GM23248 (cell line): ENCODE measurements around the gene MAML2. TPM values are rescaled to one million over a fixed set of nuclear protein-coding genes. Genes with fewer than 3 reads are reported as not detected.

Source experiments
- DNase-seq: peaks from one replicate; pipeline ENCODE4 v3.0.0-alpha.2; 2015
- H2AFZ ChIP-seq: fragments of 200-600 bp; sonication (generic); 2 replicates; pipeline ENCODE4 v1.6.1; 2016; ENCODE audit warnings: antibody characterized with exemption
- H3F3A ChIP-seq: fragments of 200-600 bp; sonication (generic); 2 replicates; pipeline ENCODE4 v1.6.1; 2016; ENCODE audit warnings: mild to moderate bottlenecking, antibody characterized with exemption, mixed run types; ENCODE audit not compliant: insufficient read depth
- H3K27ac ChIP-seq: fragments of 200-600 bp; sonication (generic); 2 replicates; pipeline ENCODE4 v1.5.1; 2016; ENCODE audit warnings: mild to moderate bottlenecking
- H3K27me3 ChIP-seq: fragments of 200-600 bp; sonication (generic); replicated peaks from 2 replicates; pipeline ENCODE4 v1.6.1; 2016; ENCODE audit warnings: mild to moderate bottlenecking; ENCODE audit not compliant: insufficient read depth
- H3K36me3 ChIP-seq: fragments of 200-600 bp; sonication (generic); 2 replicates; pipeline ENCODE4 v1.6.1; 2016; ENCODE audit warnings: low read depth, mild to moderate bottlenecking
- H3K4me1 ChIP-seq: fragments of 200-600 bp; sonication (generic); 2 replicates; pipeline ENCODE4 v1.6.1; 2016; ENCODE audit warnings: mild to moderate bottlenecking; ENCODE audit not compliant: insufficient read depth
- H3K4me2 ChIP-seq: fragments of 200-600 bp; sonication (generic); one replicate; pipeline ENCODE4 v1.6.1; 2016; ENCODE audit warnings: mild to moderate bottlenecking; ENCODE audit not compliant: unreplicated experiment
- H3K4me3 ChIP-seq: fragments of 200-600 bp; sonication (generic); 2 replicates; pipeline ENCODE4 v1.5.1; 2016; ENCODE audit warnings: mild to moderate bottlenecking
- H3K79me2 ChIP-seq: fragments of 200-600 bp; sonication (generic); 2 replicates; pipeline ENCODE4 v1.6.1; 2016; ENCODE audit warnings: mild to moderate bottlenecking; ENCODE audit not compliant: insufficient read depth
- H3K9ac ChIP-seq: fragments of 200-600 bp; sonication (generic); 2 replicates; pipeline ENCODE4 v1.6.1; 2016; ENCODE audit warnings: mild to moderate bottlenecking
- H3K9me2 ChIP-seq: fragments of 200-600 bp; sonication (generic); 2 replicates; pipeline ENCODE4 v1.6.1; 2016; ENCODE audit warnings: mixed run types, mild to moderate bottlenecking, moderate library complexity; ENCODE audit not compliant: insufficient read depth
- H3K9me3 ChIP-seq: fragments of 200-600 bp; sonication (generic); one replicate; pipeline ENCODE4 v1.6.1; 2017; ENCODE audit warnings: low read depth
- H4K20me1 ChIP-seq: fragments of 200-600 bp; sonication (generic); 2 replicates; pipeline ENCODE4 v1.6.0; 2016; ENCODE audit not compliant: insufficient read depth
- EZH2 ChIP-seq: fragments of 200-600 bp; sonication (generic); IDR thresholded peaks from 2 replicates; pipeline ENCODE4 v1.6.1; 2018; ENCODE audit warnings: antibody characterized with exemption, mild to moderate bottlenecking; ENCODE audit not compliant: insufficient read depth, poor library complexity, severe bottlenecking
- EZH2phosphoT487 ChIP-seq: fragments of 200-600 bp; sonication (generic); IDR thresholded peaks from 2 replicates; pipeline ENCODE4 v1.6.1; 2018; ENCODE audit warnings: antibody characterized with exemption, moderate library complexity, mild to moderate bottlenecking, low read depth; ENCODE audit not compliant: insufficient read depth
- WGBS, 2 experiments: methylation state at CpG; one replicate each; pipeline ENCODE4 v1.1.6; 2015 to 2017; ENCODE audit warnings: low lambda C conversion rate in 2 of 2, low coverage in 1 of 2; ENCODE audit errors: missing lambda C conversion rate in 2 of 2; 5-methylcytosine and 5-hydroxymethylcytosine counted together
- in situ Hi-C: fragments of 300-500 bp; cut with MboI; formaldehyde crosslinking; loops from 2 replicates; pipeline ENCODE4 v1.15.0; 2020
- polyA plus RNA-seq: library from polyadenylated mRNA; unstranded; fragments of >200 nt; fragmentation: Nextera tagmentation; extraction: Ambion mirVana; gene quantifications from 2 replicates; pipeline ENCODE4 v1.2.1, GENCODE V29; 2016
- total RNA-seq: library from RNA; depleted of rRNA; stranded (reverse); fragments of >200 nt; shearing (Covaris generic); gene quantifications from 2 replicates; pipeline ENCODE4 v1.2.3, GENCODE V29; 2014

Gene MAML2
- total and polyA plus RNA-seq, 2 experiments from 2014 or later, result 7.4 to 23.7 TPM

DNA sequence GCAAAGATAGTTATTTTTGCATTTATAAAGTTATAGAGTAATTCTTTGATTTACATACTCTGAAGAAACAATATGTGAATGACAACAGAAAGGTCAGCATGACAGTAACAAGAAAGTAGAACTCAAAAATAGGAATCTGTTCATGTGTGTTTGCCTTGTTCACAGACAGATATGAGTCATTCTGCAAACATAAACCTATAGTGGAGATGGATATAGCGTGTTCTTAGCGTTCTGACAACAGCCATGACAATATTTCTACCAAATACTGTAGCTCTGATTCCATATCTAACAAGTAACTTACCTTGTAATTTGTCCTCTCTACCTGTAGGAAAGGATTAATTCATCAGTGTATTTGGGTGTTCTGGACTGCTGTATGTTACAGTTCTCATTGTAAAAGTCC lies 210.6 kb downstream of the MAML2 start:
- peaks cover 98% of the 10 kb centered on the region for H3K79me2 ChIP-seq
- no peaks in the 10 kb centered on the region for H3K9me2 ChIP-seq
- in situ Hi-C loops, result no loop called here
- TF ChIP-seq EZH2phosphoT487, result no peak
- TF ChIP-seq EZH2, result no peak
- no peak overlapping the region for H3K27ac ChIP-seq
- DNase-seq, result no peak
- 86 to 88% methylated on average over 2 of the region's 2 CpGs for WGBS, 2 experiments
- H3K27me3 ChIP-seq, result no peaks in the 10 kb centered on the region
- no peak overlapping the region for H3K9ac ChIP-seq
- peaks cover 5% of the 10 kb centered on the region; the same call in 1 of the 2 replicates for H3F3A ChIP-seq
- peaks cover 20% of the 10 kb centered on the region for H3K4me1 ChIP-seq
- no peaks in the 10 kb centered on the region for H3K9me3 ChIP-seq
- H3K4me2 ChIP-seq, result no peak overlapping the region
- no peak overlapping the region for H2AFZ ChIP-seq
- H3K4me3 ChIP-seq, result no peak overlapping the region
- H3K36me3 ChIP-seq, result no peaks in the 10 kb centered on the region
- no peaks in the 10 kb centered on the region for H4K20me1 ChIP-seq

DNA sequence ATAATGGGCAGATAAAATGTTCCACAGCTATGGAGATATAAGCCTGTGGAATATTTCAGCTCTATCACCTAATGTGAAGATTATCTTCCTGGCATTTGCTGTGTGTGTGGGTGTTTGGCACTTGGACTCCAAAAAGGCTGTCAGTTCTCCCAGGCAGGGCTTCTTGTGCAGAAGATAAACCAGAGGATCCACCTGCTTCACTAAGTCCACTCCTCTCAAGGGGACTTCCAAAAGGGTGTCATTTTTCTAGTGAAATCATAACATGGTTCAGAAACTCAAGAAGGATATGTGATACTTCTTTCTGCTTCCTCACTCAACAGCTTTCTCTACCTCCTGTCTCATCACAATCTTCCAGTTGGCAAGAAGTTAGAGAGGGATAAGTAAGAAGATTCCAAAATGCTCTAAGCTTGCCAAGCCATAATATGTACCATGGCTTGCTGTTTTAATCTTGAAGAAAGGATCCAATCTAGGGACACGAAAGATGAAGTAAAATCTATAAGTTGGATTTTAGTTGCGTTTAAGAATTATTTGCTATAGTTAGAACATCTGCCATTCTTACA lies 212.9 kb downstream of the MAML2 start:
- Histone ChIP-seq H3K36me3 (no peaks in the 10 kb centered on the region), H3K9ac (no peak overlapping the region), H3K79me2 (peaks cover 93% of the 10 kb centered on the region), H3K27me3 (no peaks in the 10 kb centered on the region), H3K9me3 (no peaks in the 10 kb centered on the region), H3K4me2 (no peak overlapping the region), H4K20me1 (no peaks in the 10 kb centered on the region), H3K4me1 (0 out of 2 replicates have a peak, but pooled peaks cover 3% of the 10 kb centered on the region), H3F3A (peaks cover 5% of the 10 kb centered on the region; the same call in 1 of the 2 replicates), H3K9me2 (no peaks in the 10 kb centered on the region), H3K27ac (no peak overlapping the region), H2AFZ (no peak overlapping the region), H3K4me3 (no peak overlapping the region)
- 98% methylated on average over 2 of the region's 2 CpGs for WGBS, 2 experiments
- in situ Hi-C loops, result no loop called here
- DNase-seq, result no peak
- TF ChIP-seq EZH2phosphoT487 (no peak), EZH2 (no peak)

DNA sequence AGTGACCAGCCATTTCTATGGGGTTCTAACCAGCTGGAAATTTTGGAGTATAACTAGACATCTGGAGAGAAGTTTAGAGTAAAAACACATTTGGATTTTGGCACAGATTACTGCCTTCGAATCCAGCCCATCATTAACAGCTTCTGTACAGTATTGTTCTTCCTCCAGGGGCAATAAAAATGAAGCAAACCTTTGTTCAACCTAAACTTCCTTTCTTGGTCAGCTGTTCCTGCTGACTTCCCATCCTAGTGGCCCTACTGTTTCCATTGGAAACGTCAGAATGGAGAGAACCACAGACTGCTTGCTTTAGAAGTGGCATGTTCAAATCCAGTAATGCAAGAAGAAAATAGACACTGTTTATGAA lies 215.4 kb downstream of the MAML2 start:
- Histone ChIP-seq H3K9me3 (no peaks in the 10 kb centered on the region), H3K27ac (no peak overlapping the region), H3K27me3 (no peaks in the 10 kb centered on the region), H3K9ac (no peak overlapping the region), H3K79me2 (peaks cover 93% of the 10 kb centered on the region), H3K4me2 (no peak overlapping the region), H4K20me1 (no peaks in the 10 kb centered on the region), H3F3A (peaks cover 6% of the 10 kb centered on the region; the same call in 1 of the 2 replicates), H3K4me3 (no peak overlapping the region), H3K36me3 (no peaks in the 10 kb centered on the region), H3K4me1 (0 out of 2 replicates have a peak, but pooled peaks cover 3% of the 10 kb centered on the region), H2AFZ (no peak overlapping the region), H3K9me2 (no peaks in the 10 kb centered on the region)
- 5 to 9% methylated on average over 2 of the region's 2 CpGs for WGBS, 2 experiments
- in situ Hi-C loops, result no loop called here
- TF ChIP-seq EZH2 (no peak), EZH2phosphoT487 (no peak)
- no peak for DNase-seq

DNA sequence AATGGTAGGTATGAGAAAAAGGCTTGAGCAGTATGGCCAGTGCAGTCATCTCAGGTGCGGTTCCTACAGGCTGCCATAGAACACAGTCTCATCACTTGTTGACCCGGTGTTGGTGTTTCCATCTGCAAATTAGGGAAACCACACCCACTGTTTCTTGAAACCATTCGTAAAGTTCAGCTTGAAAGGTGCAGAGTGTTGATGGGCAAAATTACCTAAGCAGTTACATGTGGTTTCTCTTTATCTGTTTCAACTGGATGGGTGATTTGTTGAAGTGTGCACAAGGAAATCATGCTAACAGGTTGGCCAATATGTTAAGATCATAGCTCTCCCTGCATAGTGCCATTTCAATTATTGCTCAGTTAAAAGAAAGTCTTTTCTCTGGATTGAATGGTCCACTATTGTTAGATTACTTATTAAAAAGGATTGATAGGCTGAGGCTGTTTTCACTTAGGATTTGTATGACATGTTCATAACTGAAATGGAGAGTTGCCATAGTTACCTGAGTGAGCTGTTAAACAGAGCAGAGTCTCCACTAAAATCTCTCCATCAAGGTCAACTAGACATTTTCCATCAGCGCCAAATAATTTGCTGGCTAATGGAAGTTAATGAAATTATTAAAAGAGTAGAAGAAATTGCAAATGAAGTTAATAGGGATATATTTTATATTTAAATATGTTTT lies 215.9 kb downstream of the MAML2 start:
- Histone ChIP-seq H2AFZ (no peak overlapping the region), H3F3A (peaks cover 4% of the 10 kb centered on the region; the same call in 1 of the 2 replicates), H3K4me1 (0 out of 2 replicates have a peak, but pooled peaks cover 3% of the 10 kb centered on the region), H3K27me3 (no peaks in the 10 kb centered on the region), H4K20me1 (no peaks in the 10 kb centered on the region), H3K9ac (no peak overlapping the region), H3K4me3 (no peak overlapping the region), H3K9me2 (no peaks in the 10 kb centered on the region), H3K36me3 (no peaks in the 10 kb centered on the region), H3K9me3 (no peaks in the 10 kb centered on the region), H3K79me2 (peaks cover 93% of the 10 kb centered on the region), H3K4me2 (no peak overlapping the region), H3K27ac (no peak overlapping the region)
- in situ Hi-C loops, result no loop called here
- DNase-seq, result no peak
- TF ChIP-seq EZH2phosphoT487, result no peak
- no peak for TF ChIP-seq EZH2
- WGBS, 2 experiments, result 57 to 66% methylated on average over 4 of the region's 4 CpGs
